ENCODE results near the gene SLC22A15.

Gene SLC22A15

DNA sequence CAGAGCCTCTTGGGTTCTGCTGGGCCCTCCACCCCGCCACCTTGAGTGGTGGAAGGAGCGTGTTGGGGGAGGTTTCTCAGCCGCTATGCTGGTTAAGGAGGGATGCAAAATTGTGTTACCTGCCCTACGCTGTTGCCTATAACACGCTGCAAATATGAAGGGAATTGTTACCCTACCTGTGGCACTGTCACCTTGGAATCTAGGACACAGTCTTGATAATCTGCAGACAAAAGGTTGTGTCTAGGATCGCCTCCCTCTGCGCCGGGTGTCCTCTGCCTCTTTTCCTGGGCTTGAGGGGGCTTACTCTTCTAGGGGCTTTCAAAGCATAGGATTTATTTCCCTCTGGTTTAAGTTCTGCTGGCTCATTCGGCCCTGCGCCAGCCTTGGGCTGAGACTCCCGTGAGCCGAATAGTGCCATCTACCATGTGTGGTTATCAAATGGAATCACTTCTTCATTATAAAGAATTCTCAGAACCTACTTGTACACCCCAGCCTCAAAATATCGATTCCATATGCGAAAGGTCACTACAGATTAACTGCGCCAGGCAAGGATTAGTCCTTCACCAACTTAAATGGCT, 697 bp downstream of the SLC22A15 start:
- Histone ChIP-seq H3K27ac (peak overlapping the region; percentile 84 to 86), H3K27me3 (no peaks in the 10 kb centered on the region), H3K4me3 (peak overlapping the region; percentile 78 to 86), H3K36me3 (no peaks in the 10 kb centered on the region), H3K4me1 (peaks cover 0 to 21% (median 5%) of the 10 kb centered on the region in 4 donors), H3K9me3 (no peaks in the 10 kb centered on the region)
- intact Hi-C loops (cut with DNase I; ENCODE audit: low total_unique reads), result no loop called here
- TF ChIP-seq CTCF (IDR thresholded peaks at IDR 0.05), result no peak
- DNase-seq, result no peak

GRCh38 chr1:115977499-115978258, 1.4 kb downstream of the SLC22A15 start:
- Histone ChIP-seq H3K4me3 (peak overlapping the region; percentile 78 to 86), H3K36me3 (no peaks in the 10 kb centered on the region), H3K4me1 (peaks cover 0 to 21% (median 5%) of the 10 kb centered on the region in 4 donors), H3K9me3 (no peaks in the 10 kb centered on the region), H3K27ac (peak overlapping the region; percentile 84 to 86), H3K27me3 (no peaks in the 10 kb centered on the region)
- peak in 1 of 2 donors; percentile 61 for DNase-seq
- intact Hi-C loops (cut with DNase I; ENCODE audit: low total_unique reads), result no loop called here
- TF ChIP-seq CTCF (IDR thresholded peaks at IDR 0.05), result no peak

DNA sequence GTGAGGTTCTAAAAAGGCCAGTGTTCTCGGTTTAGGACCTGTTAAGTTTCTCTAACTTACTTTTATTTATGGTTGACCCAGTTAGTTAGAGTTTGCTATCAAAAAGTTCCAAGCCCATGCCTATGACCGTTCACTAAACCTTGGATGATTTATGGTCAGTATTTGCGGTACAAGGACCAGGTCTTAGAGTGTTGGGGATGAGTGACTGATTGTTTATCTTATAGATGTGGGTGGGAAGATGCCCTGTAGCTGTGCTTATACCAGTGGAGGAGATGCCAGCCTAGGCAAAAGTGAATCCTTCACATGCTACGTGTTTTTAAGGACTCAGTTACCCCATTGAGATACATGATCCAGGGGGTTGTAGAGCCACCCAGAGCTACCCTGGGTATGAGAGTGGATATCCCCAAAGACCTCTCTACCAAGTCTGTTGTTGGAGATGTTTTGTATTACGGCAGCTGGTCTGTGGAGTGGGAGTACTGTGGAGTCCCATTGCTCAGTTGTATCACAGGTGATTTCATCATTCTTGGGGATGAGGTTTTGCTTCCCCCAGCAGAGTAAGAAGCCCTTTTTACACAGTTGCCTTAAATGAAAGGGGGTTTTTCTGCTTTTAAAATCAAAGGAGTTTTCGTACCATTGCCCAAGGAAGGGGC, 2.1 kb downstream of the SLC22A15 start:
- Histone ChIP-seq H3K9me3 (no peaks in the 10 kb centered on the region), H3K27ac (peak overlapping the region; percentile 84 to 86), H3K27me3 (no peaks in the 10 kb centered on the region), H3K4me3 (peak overlapping the region; percentile 78 to 86), H3K4me1 (peaks cover 0 to 21% (median 5%) of the 10 kb centered on the region in 4 donors), H3K36me3 (no peaks in the 10 kb centered on the region)
- intact Hi-C loops (cut with DNase I; ENCODE audit: low total_unique reads), result no loop called here
- no peak for TF ChIP-seq CTCF (IDR thresholded peaks at IDR 0.05)
- no peak for DNase-seq

DNA sequence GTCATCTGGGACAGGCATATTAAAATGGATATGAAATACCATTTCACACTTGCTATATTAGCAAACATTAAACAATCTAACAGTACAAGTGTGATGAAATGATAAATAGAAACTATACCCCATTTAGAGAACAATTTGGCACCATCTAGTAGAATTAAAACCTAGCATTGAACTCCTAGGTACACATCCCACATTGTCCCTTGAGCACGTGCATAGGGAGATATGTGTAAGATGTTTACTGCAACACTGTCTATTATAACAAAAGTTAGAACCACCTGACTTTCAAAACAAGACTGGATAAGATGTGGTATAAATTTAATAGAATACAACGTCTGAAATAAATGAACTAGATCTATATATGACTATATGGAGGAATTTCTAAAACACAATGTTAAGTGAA, 3.8 kb downstream of the SLC22A15 start:
- no peaks in the 10 kb centered on the region for H3K27me3 ChIP-seq
- H3K4me1 ChIP-seq, result peaks cover 0 to 21% (median 5%) of the 10 kb centered on the region in 4 donors
- no peak for TF ChIP-seq CTCF (IDR thresholded peaks at IDR 0.05)
- H3K27ac ChIP-seq, result no peak overlapping the region
- no peaks in the 10 kb centered on the region for H3K9me3 ChIP-seq
- intact Hi-C loops (cut with DNase I; ENCODE audit: low total_unique reads), result loop anchor here (5.0 kb wide), 1 partner anchor 173 kb away; no protein-coding TSS in a partner anchor
- no peaks in the 10 kb centered on the region for H3K36me3 ChIP-seq
- DNase-seq, result no peak
- H3K4me3 ChIP-seq, result no peak overlapping the region

DNA sequence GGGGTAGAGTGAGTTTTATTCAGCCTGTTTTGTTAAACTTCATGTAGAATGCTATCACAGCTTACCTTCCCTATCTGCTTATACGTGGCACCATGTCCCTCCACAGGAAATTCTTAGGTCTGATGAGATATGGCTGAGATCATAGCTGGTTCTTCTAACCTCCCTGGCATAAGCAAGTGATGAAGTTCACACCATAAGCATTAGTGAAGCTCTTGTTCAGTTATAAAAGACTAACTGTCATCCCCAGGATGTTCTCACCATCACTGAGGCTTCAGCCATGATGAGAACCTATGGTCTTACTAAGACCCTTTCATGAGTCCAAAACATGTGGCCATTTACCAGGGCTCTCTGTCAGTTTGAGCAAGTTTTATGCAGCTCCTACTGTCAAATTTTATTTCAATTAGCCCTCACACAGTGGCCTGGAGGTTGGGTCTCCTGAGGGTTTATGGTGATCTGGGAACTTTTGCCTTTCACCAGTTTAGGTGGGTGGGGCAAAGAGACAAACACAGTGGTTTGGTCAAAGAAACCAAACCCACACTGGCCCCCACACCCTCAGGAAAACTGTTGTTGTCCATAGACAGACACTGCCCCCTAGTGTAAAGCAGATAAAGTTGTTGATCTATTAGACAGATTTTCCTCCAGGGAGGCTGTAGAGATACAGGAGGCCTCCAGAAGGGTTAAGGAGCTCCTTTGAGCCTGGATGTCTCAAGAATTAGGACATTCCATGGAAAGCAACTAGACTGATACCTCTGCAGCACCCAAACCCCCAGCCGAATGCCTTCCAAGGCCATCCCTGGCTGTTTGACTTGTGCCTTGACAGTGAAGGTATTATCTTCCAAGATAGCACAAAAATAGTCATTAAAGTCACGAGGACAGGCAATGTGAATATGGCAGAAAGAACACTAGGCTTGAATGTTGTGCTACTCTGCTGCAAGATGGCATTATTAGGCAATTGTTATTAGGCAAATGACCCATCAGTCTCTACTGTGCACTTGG, 5.0 kb downstream of the SLC22A15 start:
- Histone ChIP-seq H3K9me3 (no peaks in the 10 kb centered on the region), H3K27ac (no peak overlapping the region), H3K4me1 (peaks cover 0 to 21% (median 5%) of the 10 kb centered on the region in 4 donors), H3K36me3 (no peaks in the 10 kb centered on the region), H3K27me3 (no peaks in the 10 kb centered on the region), H3K4me3 (no peak overlapping the region)
- intact Hi-C loops (cut with DNase I; ENCODE audit: low total_unique reads), result loop anchor here (5.0 kb wide), 1 partner anchor 174 kb away; no protein-coding TSS in a partner anchor
- DNase-seq, result no peak
- TF ChIP-seq CTCF (IDR thresholded peaks at IDR 0.05), result peak; percentile 52 to 58
